Measurements from ENCODE around the gene HIBCH. TPM values are rescaled to one million over a fixed set of nuclear protein-coding genes. Genes with fewer than 3 reads are reported as not detected.
"Not testable (repeated sequence)": the region's sequence is repeated elsewhere in the genome, so short reads cannot be mapped to it uniquely, and the experiment has no call there.

HIBCH gene
- total and polyA plus RNA-seq, 2 donors from 2014 or later = 35.7 to 115 TPM

DNA sequence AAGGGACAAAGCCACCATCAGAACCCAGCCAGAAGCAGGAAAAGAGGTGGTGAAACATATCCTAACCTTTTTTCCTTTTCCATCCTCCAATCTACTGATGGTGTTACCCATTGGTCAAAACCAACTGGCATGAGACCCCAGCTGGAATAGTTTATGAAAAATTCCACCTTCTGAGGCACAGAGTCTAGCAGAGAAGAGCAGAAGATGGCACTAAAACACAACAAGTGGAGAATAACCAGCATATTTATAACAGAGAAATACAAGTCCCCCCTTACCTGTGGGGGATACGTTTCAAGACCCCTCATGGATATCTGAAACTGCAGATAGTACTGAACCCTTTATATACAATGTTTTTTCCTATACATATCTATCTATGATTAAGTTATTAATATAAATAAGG is 18.8 kb upstream of the HIBCH start:
- intact Hi-C loops (cut with DNase I) = no loop called here

DNA sequence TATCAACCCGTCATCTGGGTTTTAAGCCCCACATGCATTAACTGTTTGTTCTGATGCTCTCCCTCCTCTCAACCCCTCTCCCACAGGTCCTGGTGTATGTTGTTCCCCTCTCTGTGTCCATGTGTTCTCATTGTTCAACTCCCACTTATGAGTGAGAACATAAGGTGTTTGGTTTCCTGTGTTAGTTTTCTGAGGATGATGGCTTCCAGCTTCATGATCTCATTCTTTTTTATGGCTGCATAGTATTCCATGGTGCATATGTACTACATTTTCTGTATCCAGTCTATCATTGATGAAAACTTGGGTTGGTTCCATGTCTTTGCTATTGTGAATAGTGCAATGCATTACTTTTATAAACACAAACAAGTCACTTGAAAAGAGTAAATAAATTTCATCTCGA is 16.8 kb upstream of the HIBCH start:
- DNase-seq = no peak
- intact Hi-C loops (cut with DNase I) = no loop called here
- no peaks in the 10 kb centered on the region for H3K36me3 ChIP-seq (ENCODE audit: control insufficient read depth in 2 of 3, insufficient read depth in 3 of 3, low read length in 3 of 3)
- H3K27ac ChIP-seq (ENCODE audit: low read depth in 2 of 2, low read length in 2 of 2) = no peak overlapping the region
- TF ChIP-seq, protein P1, sequence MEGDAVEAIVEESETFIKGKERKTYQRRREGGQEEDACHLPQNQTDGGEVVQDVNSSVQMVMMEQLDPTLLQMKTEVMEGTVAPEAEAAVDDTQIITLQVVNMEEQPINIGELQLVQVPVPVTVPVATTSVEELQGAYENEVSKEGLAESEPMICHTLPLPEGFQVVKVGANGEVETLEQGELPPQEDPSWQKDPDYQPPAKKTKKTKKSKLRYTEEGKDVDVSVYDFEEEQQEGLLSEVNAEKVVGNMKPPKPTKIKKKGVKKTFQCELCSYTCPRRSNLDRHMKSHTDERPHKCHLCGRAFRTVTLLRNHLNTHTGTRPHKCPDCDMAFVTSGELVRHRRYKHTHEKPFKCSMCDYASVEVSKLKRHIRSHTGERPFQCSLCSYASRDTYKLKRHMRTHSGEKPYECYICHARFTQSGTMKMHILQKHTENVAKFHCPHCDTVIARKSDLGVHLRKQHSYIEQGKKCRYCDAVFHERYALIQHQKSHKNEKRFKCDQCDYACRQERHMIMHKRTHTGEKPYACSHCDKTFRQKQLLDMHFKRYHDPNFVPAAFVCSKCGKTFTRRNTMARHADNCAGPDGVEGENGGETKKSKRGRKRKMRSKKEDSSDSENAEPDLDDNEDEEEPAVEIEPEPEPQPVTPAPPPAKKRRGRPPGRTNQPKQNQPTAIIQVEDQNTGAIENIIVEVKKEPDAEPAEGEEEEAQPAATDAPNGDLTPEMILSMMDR (IDR thresholded peaks at IDR 0.05; ENCODE audit: borderline replicate concordance, extremely low read depth, insufficient read depth) = no peak
- H3K27me3 ChIP-seq (ENCODE audit: control insufficient read depth, insufficient read depth, low read length) = no peaks in the 10 kb centered on the region
- no peak for FAIRE-seq
- no peak overlapping the region for H3K4me3 ChIP-seq (ENCODE audit: low read length in 3 of 3)
- H3K4me1 ChIP-seq (ENCODE audit: control insufficient read depth in 2 of 3, insufficient read depth in 2 of 3, low read depth in 1 of 3, low read length in 3 of 3) = peaks cover 0 to 7% (median 0%) of the 10 kb centered on the region in 3 donors
- no peak overlapping the region for H3K9ac ChIP-seq (ENCODE audit: low read length in 3 of 3)
- H3K9me3 ChIP-seq (ENCODE audit: control insufficient read depth in 2 of 3, insufficient read depth in 1 of 3, low read length in 3 of 3) = no peaks in the 10 kb centered on the region

More for the DNA sequence above, 18.8 kb upstream of the HIBCH start:
- H3K27me3 ChIP-seq (ENCODE audit: control insufficient read depth, insufficient read depth, low read length) = no peaks in the 10 kb centered on the region
- H3K27ac ChIP-seq (ENCODE audit: low read depth in 2 of 2, low read length in 2 of 2) = no peak overlapping the region
- no peaks in the 10 kb centered on the region for H3K36me3 ChIP-seq (ENCODE audit: control insufficient read depth in 2 of 3, insufficient read depth in 3 of 3, low read length in 3 of 3)
- no peak for DNase-seq
- TF ChIP-seq, protein P1 (IDR thresholded peaks at IDR 0.05; ENCODE audit: borderline replicate concordance, extremely low read depth, insufficient read depth) = no peak
- no peak overlapping the region for H3K9ac ChIP-seq (ENCODE audit: low read length in 3 of 3)
- no peak overlapping the region for H3K4me3 ChIP-seq (ENCODE audit: low read length in 3 of 3)
- peaks cover 0 to 7% (median 6%) of the 10 kb centered on the region in 3 donors for H3K4me1 ChIP-seq (ENCODE audit: control insufficient read depth in 2 of 3, insufficient read depth in 2 of 3, low read depth in 1 of 3, low read length in 3 of 3)
- H3K9me3 ChIP-seq (ENCODE audit: control insufficient read depth in 2 of 3, insufficient read depth in 1 of 3, low read length in 3 of 3) = no peaks in the 10 kb centered on the region
- no peak for FAIRE-seq

DNA sequence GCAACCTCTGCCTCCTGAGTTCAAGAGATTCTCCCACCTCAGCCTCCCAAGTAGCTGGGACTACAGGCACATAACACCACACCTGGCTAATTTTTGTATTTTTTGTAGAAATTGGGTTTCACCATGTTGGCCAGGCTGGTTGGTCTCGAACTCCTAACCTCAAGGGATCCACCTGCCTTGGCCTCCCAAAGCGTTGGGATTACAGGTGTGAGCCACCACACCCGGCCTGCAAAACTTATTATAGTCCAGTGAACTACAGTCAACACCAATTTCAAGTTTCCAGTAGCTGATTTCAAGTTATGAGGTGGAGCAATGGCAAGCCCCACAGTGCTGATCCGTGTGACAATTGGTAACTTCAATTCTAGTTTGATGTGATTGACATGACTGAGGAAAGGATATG is 16.0 kb upstream of the HIBCH start:
- H3K9me3 ChIP-seq (ENCODE audit: control insufficient read depth in 2 of 3, insufficient read depth in 1 of 3, low read length in 3 of 3); H3K4me1 ChIP-seq (ENCODE audit: control insufficient read depth in 2 of 3, insufficient read depth in 2 of 3, low read depth in 1 of 3, low read length in 3 of 3); FAIRE-seq; H3K36me3 ChIP-seq (ENCODE audit: control insufficient read depth in 2 of 3, insufficient read depth in 3 of 3, low read length in 3 of 3); H3K9ac ChIP-seq (ENCODE audit: low read length in 3 of 3); H3K27ac ChIP-seq (ENCODE audit: low read depth in 2 of 2, low read length in 2 of 2); DNase-seq; H3K27me3 ChIP-seq (ENCODE audit: control insufficient read depth, insufficient read depth, low read length); H3K4me3 ChIP-seq (ENCODE audit: low read length in 3 of 3); intact Hi-C loops (cut with DNase I): not testable (repeated sequence)

DNA sequence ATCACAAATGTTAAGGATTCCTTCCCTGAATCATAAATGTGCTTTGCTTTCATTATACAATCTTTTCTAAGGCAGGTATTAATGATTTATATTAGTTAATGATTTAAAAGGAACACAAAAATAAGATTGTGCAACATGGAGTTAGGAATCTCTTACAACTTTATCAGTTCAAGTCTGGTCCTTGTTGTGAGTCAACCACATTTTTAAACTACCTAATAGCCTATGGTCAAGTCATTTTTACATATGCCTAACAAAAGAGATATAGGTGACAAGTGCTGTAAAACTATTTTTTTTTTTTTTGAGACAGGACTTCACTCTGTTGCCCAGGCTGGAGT is 15.6 kb upstream of the HIBCH start:
- Histone ChIP-seq H3K27me3 (ENCODE audit: control insufficient read depth, insufficient read depth, low read length) (no peaks in the 10 kb centered on the region), H3K4me1 (ENCODE audit: control insufficient read depth in 2 of 3, insufficient read depth in 2 of 3, low read depth in 1 of 3, low read length in 3 of 3) (peaks cover 0 to 7% (median 0%) of the 10 kb centered on the region in 3 donors), H3K9me3 (ENCODE audit: control insufficient read depth in 2 of 3, insufficient read depth in 1 of 3, low read length in 3 of 3) (no peaks in the 10 kb centered on the region), H3K4me3 (ENCODE audit: low read length in 3 of 3) (no peak overlapping the region), H3K27ac (ENCODE audit: low read depth in 2 of 2, low read length in 2 of 2) (no peak overlapping the region), H3K9ac (ENCODE audit: low read length in 3 of 3) (no peak overlapping the region), H3K36me3 (ENCODE audit: control insufficient read depth in 2 of 3, insufficient read depth in 3 of 3, low read length in 3 of 3) (no peaks in the 10 kb centered on the region)
- intact Hi-C loops (cut with DNase I) = no loop called here
- TF ChIP-seq, protein P1 (IDR thresholded peaks at IDR 0.05; ENCODE audit: borderline replicate concordance, extremely low read depth, insufficient read depth) = no peak
- peak; percentile 57 for FAIRE-seq
- DNase-seq = no peak

Measured in kidney (tissue), 14 donors.